Glutamatergic neuron (in vitro differentiated cells): ENCODE data around the gene PADI3. TPM values are rescaled to one million over a fixed set of nuclear protein-coding genes. Genes with fewer than 3 reads are reported as not detected.
"Not testable (repeated sequence)": the region's sequence is repeated elsewhere in the genome, so short reads cannot be mapped to it uniquely, and the experiment has no call there.

Experiments
- DNase-seq: peaks from one replicate; pipeline ENCODE4 v3.0.0; 2022
- H3K27ac Mint-ChIP-seq: one replicate; pipeline ENCODE4 v1.8.0; 2020; ENCODE audit warnings: mild to moderate bottlenecking, mixed read lengths, inconsistent platforms; ENCODE audit not compliant: unreplicated experiment
- H3K27me3 Mint-ChIP-seq: one replicate; pipeline ENCODE4 v1.8.0; 2020; ENCODE audit warnings: mild to moderate bottlenecking, moderate library complexity, mixed read lengths, inconsistent platforms; ENCODE audit not compliant: unreplicated experiment
- H3K36me3 Mint-ChIP-seq: one replicate; pipeline ENCODE4 v1.8.0; 2020; ENCODE audit warnings: mild to moderate bottlenecking, mixed read lengths, inconsistent platforms; ENCODE audit not compliant: unreplicated experiment
- H3K4me1 Mint-ChIP-seq: one replicate; pipeline ENCODE4 v1.8.0; 2020; ENCODE audit warnings: mild to moderate bottlenecking, low read depth, mixed read lengths, inconsistent platforms; ENCODE audit not compliant: unreplicated experiment
- H3K4me3 Mint-ChIP-seq: one replicate; pipeline ENCODE4 v1.8.0; 2020; ENCODE audit warnings: mild to moderate bottlenecking, mixed read lengths, inconsistent platforms; ENCODE audit not compliant: unreplicated experiment
- H3K9me3 Mint-ChIP-seq: one replicate; pipeline ENCODE4 v1.8.0; 2020; ENCODE audit warnings: mild to moderate bottlenecking, moderate library complexity, mixed read lengths, inconsistent platforms; ENCODE audit not compliant: unreplicated experiment
- CTCF ChIP-seq: fragments of 200-600 bp; sonication (generic); IDR thresholded peaks from one replicate; pipeline ENCODE4 v1.5.0; 2021; ENCODE audit not compliant: partially characterized antibody, unreplicated experiment
- total RNA-seq: library from RNA; stranded (reverse); fragmentation: NEBNext Ultra II Directional; extraction: Animal tissue kit (Norgen Biotek cat#: 25700); gene quantifications from one replicate; pipeline ENCODE4 v1.2.1, GENCODE V29; 2021; ENCODE audit not compliant: unreplicated experiment

PADI3 gene
- total RNA-seq, 1 donor from 2014 or later: not detected

GRCh38 chr1:17318262-17318661 lies 69.4 kb downstream of the PADI3 start:
- peaks cover 2% of the 10 kb centered on the region for H3K27me3 Mint-ChIP-seq
- H3K4me1 Mint-ChIP-seq: no peaks in the 10 kb centered on the region
- H3K36me3 Mint-ChIP-seq: no peaks in the 10 kb centered on the region
- no peak for DNase-seq
- TF ChIP-seq CTCF: no peak
- H3K9me3 Mint-ChIP-seq: peaks cover 2% of the 10 kb centered on the region
- no peak overlapping the region for H3K4me3 Mint-ChIP-seq
- H3K27ac Mint-ChIP-seq: no peak overlapping the region

GRCh38 chr1:17319561-17320350 lies 70.9 kb downstream of the PADI3 start:
- no peak for TF ChIP-seq CTCF
- Mint-ChIP-seq H3K4me3 (no peak overlapping the region), H3K27ac (no peak overlapping the region), H3K9me3 (peaks cover 4% of the 10 kb centered on the region), H3K27me3 (no peaks in the 10 kb centered on the region), H3K36me3 (no peaks in the 10 kb centered on the region), H3K4me1 (no peaks in the 10 kb centered on the region)
- no peak for DNase-seq

GRCh38 chr1:17321857-17322390 lies 73.0 kb downstream of the PADI3 start:
- not testable (repeated sequence) for H3K9me3 Mint-ChIP-seq, H3K27ac Mint-ChIP-seq, H3K27me3 Mint-ChIP-seq, H3K36me3 Mint-ChIP-seq, H3K4me3 Mint-ChIP-seq, DNase-seq, H3K4me1 Mint-ChIP-seq

- no peak overlapping the region for H3K27ac Mint-ChIP-seq
- DNase-seq: no peak
- H3K27me3 Mint-ChIP-seq: peaks cover 2% of the 10 kb centered on the region
- TF ChIP-seq CTCF: no peak
- no peaks in the 10 kb centered on the region for H3K4me1 Mint-ChIP-seq
- no peak overlapping the region for H3K4me3 Mint-ChIP-seq
- H3K36me3 Mint-ChIP-seq: no peaks in the 10 kb centered on the region
- peaks cover 5% of the 10 kb centered on the region for H3K9me3 Mint-ChIP-seq
These were observed 80.0 kb downstream of the PADI3 start for GRCh38 chr1:17328855-17329254.

GRCh38 chr1:17329610-17330009 lies 80.7 kb downstream of the PADI3 start:
- H3K9me3 Mint-ChIP-seq: peaks cover 5% of the 10 kb centered on the region
- H3K4me3 Mint-ChIP-seq: no peak overlapping the region
- no peak for DNase-seq
- H3K4me1 Mint-ChIP-seq: no peaks in the 10 kb centered on the region
- H3K27ac Mint-ChIP-seq: no peak overlapping the region
- H3K27me3 Mint-ChIP-seq: peaks cover 2% of the 10 kb centered on the region
- no peaks in the 10 kb centered on the region for H3K36me3 Mint-ChIP-seq
- no peak for TF ChIP-seq CTCF
